Endothelial cell of umbilical vein (primary cell): ENCODE data around the gene RNF11.

Experiments used
- EZH2 ChIP-seq: IDR thresholded peaks from 2 replicates; pipeline ENCODE4 v1.6.1; 2012; ENCODE audit warnings: borderline replicate concordance, low read depth, mild to moderate bottlenecking, moderate library complexity, low read length, inconsistent platforms; ENCODE audit not compliant: severe bottlenecking
- GATA2 ChIP-seq: IDR thresholded peaks from 2 replicates; pipeline ENCODE4 v1.7.0; 2011; ENCODE audit warnings: low read depth, mild to moderate bottlenecking, moderate library complexity, mixed read lengths, low read length; ENCODE audit not compliant: insufficient read length, insufficient read depth
- JUN ChIP-seq: IDR thresholded peaks from 2 replicates; pipeline ENCODE4 v1.6.1; 2011; ENCODE audit warnings: borderline replicate concordance, low read depth; ENCODE audit not compliant: insufficient read length, insufficient read depth
- MYC ChIP-seq: IDR thresholded peaks from one replicate; pipeline ENCODE4 v1.6.1; 2011; ENCODE audit warnings: mild to moderate bottlenecking, low read depth, low read length
- POLR2A ChIP-seq: IDR thresholded peaks from 2 replicates; pipeline ENCODE4 v1.6.1; 2012; ENCODE audit warnings: low read depth, mild to moderate bottlenecking, control low read depth, low read length
- POLR2AphosphoS5 ChIP-seq: IDR thresholded peaks from 2 replicates; pipeline ENCODE4 v1.6.1; 2012; ENCODE audit warnings: low read depth, mild to moderate bottlenecking, control low read depth, low read length, moderate library complexity; ENCODE audit not compliant: insufficient read depth
- TF ChIP-seq, protein P1 (sequence below), 2 donors: IDR thresholded peaks; 1 replicate in 1 of 2; 2 replicates in 1 of 2; pipeline ENCODE4 v1.5.1; 2011; ENCODE audit warnings: low read length in 2 of 2, mild to moderate bottlenecking in 2 of 2, moderate library complexity in 2 of 2, control low read depth in 1 of 2, inconsistent platforms in 1 of 2, low read depth in 1 of 2; ENCODE audit not compliant: insufficient read depth in 1 of 2; ENCODE audit errors: extremely low read depth in 1 of 2
- TF ChIP-seq, protein P2 (sequence below): IDR thresholded peaks from 2 replicates; pipeline ENCODE4 v1.6.1; 2011; ENCODE audit not compliant: insufficient read depth, insufficient read length

DNA sequence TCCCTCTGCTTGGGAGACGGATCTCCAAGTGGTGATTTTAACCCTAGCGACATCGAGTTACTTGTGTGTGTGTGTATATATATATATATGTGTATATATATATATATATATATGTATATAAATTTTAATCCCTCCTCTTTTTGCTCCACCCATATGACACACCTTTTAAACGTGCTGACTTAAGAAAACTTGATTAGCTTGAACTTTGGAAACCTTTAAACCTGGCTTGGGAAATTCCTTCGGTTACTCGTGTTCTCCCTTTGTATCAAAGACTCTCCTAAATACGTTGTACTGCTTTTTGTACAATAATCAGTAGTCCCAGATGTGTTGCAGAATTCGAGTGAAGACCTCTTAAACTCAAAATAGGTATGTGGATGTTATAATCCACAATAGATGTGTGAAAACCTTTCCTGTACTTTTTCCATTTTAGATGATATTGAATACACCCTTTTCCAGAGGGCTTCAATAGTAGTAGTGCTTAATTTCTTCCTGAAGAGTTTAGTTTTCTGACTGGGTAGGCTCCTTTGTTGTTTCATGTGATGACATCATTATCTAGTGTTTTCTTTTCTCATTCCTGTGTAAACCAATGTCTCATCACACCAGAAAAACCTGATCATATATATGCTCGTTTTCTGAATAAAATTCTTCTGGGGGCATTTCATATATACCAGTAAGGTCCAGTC lies 1.4 kb downstream of the RNF11 start:
- TF ChIP-seq POLR2A (no peak), POLR2AphosphoS5 (no peak), GATA2 (no peak), EZH2 (no peak), JUN (peak; percentile 47), MYC (no peak)
- TF ChIP-seq, protein P1, sequence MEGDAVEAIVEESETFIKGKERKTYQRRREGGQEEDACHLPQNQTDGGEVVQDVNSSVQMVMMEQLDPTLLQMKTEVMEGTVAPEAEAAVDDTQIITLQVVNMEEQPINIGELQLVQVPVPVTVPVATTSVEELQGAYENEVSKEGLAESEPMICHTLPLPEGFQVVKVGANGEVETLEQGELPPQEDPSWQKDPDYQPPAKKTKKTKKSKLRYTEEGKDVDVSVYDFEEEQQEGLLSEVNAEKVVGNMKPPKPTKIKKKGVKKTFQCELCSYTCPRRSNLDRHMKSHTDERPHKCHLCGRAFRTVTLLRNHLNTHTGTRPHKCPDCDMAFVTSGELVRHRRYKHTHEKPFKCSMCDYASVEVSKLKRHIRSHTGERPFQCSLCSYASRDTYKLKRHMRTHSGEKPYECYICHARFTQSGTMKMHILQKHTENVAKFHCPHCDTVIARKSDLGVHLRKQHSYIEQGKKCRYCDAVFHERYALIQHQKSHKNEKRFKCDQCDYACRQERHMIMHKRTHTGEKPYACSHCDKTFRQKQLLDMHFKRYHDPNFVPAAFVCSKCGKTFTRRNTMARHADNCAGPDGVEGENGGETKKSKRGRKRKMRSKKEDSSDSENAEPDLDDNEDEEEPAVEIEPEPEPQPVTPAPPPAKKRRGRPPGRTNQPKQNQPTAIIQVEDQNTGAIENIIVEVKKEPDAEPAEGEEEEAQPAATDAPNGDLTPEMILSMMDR (IDR thresholded peaks at IDR 0.05; ENCODE audit: extremely low read depth in 1 of 2, insufficient read depth in 1 of 2, low read depth in 1 of 2, low read length in 2 of 2), result no peak
- TF ChIP-seq, protein P2, sequence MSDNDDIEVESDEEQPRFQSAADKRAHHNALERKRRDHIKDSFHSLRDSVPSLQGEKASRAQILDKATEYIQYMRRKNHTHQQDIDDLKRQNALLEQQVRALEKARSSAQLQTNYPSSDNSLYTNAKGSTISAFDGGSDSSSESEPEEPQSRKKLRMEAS, result no peak
